ENCODE results near the gene FBXO40.
"Not testable (repeated sequence)": the region's sequence is repeated elsewhere in the genome, so short reads cannot be mapped to it uniquely, and the experiment has no call there.

Gene FBXO40, protein sequence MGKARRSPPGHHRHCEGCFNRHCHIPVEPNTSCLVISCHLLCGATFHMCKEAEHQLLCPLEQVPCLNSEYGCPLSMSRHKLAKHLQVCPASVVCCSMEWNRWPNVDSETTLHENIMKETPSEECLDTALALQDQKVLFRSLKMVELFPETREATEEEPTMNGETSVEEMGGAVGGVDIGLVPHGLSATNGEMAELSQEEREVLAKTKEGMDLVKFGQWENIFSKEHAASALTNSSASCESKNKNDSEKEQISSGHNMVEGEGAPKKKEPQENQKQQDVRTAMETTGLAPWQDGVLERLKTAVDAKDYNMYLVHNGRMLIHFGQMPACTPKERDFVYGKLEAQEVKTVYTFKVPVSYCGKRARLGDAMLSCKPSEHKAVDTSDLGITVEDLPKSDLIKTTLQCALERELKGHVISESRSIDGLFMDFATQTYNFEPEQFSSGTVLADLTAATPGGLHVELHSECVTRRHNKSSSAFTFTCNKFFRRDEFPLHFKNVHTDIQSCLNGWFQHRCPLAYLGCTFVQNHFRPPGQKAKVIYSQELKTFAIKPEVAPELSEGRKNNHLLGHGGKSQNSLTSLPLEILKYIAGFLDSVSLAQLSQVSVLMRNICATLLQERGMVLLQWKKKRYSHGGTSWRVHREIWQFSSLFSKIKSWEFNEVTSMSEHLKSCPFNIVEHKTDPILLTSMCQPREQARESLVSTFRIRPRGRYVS

GRCh38 chr3:121592856-121593702 is at the start of gene FBXO40:
TSS of gene FBXO40 (plus strand) at chr3:121593379. CDS start at chr3:121620576, 27,197 bp downstream.
- no peak for DNase-seq

- DNase-seq = no peak
Observed at GRCh38 chr3:121545049-121545573, 48.1 kb upstream of the FBXO40 start.

GRCh38 chr3:121545574-121546455 is 47.4 kb upstream of the FBXO40 start, which contains the start of gene POLQ:
TSS of gene POLQ (minus strand) at chr3:121545988. CDS start at chr3:121545877, 111 bp downstream.
- peak; percentile 77 for DNase-seq

DNA sequence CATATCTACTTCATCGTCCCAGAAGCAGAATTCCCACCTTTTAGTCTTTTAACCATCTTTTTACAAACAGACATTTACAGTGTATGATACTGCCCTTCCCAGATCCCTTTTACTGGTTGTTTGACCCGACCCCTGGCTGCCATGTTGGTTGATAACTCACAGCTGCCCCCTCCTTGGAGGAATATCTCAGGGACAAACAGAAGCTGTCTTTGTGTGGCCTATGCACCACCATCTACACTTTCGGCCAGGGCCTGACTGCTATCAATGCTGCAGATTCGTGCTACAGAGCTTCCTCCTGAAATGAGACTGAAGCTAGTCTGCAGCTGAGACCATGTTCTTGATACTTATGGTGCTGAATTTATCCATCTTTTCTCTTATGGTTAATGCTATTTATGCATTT is 40.8 kb upstream of the FBXO40 start:
- DNase-seq = no peak

DNA sequence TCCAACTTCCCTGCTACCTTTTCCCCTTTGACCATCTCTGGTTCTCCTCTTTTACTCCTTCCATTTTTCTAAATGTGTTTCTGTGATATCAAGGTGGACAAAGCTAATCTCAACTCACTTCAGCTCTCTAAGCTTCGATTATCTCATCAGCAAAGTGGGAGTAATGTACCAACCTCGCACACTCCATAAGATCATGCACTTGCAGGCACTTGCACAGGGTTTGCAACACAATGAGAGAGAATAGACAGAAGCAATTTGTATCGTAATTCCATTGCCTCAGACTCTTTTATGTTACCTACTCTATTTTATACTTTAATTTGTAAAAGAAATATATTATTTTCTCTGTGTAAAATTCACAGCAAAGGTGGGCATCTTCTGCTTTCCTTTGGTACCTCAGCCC is 40.4 kb upstream of the FBXO40 start:
- no peak for DNase-seq

GRCh38 chr3:121557426-121557934 is 35.7 kb upstream of the FBXO40 start:
- DNase-seq = no peak

GRCh38 chr3:121562148-121562547 is 31.0 kb upstream of the FBXO40 start:
- DNase-seq = no peak

DNA sequence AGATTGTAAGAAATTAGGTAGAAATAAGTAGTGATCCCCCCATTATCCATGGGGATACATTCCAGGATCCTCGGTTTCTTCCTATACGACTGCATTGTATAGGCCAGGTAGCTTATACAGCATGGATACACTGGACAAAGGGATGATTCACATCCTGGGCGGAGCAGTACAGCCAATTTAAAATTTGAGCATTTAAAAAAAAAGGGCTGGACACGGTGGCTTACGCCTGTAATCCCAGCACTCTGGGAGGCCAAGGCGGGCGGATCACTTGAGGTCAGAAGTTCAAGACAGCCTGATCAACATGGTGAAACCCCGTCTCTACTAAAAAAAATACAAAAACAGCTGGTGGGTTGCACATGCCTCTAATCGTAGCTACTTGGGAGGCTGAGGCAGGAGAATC is 26.4 kb upstream of the FBXO40 start:
- no peak for DNase-seq

GRCh38 chr3:121567649-121568048 is 25.5 kb upstream of the FBXO40 start, which contains the start of gene ARGFX:
TSS of gene ARGFX (plus strand) at chr3:121567949. CDS start at chr3:121570714, 2,765 bp downstream.
- DNase-seq = no peak

DNA sequence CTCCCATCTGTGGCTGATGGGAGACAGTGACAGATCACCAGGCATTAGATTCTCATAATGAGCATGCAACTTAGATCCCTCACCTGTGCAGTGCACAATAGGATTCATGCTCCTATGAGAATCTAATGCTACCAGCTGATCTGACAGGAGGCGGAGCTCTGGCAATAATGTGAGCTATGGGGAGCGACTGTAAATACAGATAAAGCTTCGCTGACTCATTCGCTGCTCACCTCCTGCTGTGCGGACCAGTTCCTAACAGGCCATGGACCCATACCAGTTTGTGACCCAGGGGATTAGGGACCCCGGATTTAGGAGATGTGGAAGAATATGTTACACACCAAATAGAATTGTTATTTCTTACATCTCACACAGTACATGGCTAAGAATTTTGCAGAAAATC is 18.7 kb upstream of the FBXO40 start:
- DNase-seq = no peak

- no peak for DNase-seq
Observed at GRCh38 chr3:121581691-121582090, 11.5 kb upstream of the FBXO40 start.

GRCh38 chr3:121584418-121584817 is 8.8 kb upstream of the FBXO40 start:
- no peak for DNase-seq

- DNase-seq = not testable (repeated sequence)
Observed at GRCh38 chr3:121593806-121594205, 627 bp downstream of the FBXO40 start.

DNA sequence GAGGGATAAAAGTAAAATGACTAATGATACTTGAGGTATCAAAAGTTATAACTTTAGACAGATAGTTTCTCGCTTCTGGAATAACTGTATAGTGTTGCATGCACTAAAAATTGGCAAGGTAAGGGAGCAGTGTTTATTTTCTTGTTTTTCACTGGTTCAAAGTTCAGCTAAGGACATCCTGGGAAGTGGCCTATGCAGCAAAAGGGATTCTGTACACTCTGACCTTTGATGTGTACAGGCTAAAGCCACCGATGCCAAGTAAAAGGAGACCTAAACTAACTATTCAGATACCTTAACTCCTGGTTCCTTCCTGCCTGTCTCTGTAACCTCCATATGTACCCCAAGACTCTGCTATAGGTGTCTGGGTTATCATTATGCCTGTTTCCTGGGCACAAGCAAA is 1.7 kb downstream of the FBXO40 start:
- no peak for DNase-seq

GRCh38 chr3:121595765-121596406 is 2.7 kb downstream of the FBXO40 start:
- no peak for DNase-seq

DNA sequence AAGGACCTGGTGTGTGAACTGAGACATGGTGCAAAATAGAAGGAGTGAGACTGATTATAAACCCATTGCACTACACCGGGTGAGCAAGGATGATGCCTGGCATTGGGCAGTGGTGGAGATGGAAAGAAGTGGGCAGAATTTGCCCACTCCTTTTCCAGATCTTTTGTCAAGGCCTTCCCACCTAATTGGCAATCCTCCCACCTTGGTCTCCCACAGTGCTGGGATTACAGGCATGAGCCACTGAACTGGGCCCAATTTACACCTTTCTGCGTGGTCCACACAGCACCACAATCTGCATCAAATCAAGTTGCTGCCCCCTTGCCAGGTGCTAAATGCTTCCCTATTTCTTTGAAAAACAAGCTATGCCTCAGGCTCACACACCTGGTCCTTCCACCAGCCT is 5.4 kb downstream of the FBXO40 start:
- no peak for DNase-seq

DNA sequence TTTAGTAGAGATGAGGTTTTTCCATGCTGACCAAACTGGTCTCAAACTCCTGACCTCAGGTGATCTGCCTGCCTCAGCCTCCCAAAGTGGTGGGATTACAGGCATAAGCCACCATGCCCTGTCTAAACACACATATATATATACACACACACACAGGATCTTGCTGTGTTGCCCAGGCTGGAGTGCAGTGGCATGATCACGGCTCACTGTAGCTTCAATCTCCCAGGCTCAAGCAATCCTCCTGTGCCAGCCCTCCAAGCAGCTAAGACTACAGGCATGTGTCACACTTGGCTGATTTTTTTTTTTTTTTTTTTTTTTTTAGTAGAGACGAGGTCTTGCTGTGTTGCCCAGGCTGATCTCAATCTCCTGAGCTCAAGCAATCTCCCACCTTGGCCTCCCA is 6.7 kb downstream of the FBXO40 start:
- not testable (repeated sequence) for DNase-seq

DNA sequence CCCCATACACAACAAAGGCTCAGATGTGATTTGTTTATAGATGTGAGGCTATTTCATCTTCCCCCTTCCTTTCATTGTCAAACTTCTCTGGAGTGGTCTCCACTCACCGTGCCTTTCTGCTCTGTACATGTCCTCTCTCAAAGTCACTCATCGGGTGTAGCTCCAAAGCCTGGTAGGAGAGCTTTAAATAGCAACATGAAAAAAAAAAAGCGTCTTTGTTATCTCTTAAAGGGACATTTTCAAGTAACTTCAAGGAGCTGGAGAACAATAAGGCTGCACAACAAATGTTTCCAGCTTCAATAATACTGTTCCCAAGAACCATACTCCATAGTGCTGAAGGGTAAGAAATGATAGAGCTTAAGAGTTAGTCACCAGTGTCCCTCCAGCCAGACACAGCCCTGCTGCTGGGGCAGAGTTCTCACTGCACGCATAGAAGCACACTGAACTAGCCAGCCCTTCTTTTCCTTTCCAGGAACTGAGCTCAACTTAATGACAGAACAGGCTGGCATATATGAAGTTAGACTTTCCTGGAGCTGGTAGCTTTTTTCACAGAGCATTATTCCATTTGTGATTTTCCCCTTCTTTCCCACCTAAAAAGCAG is 8.1 kb downstream of the FBXO40 start:
- no peak for DNase-seq

DNA sequence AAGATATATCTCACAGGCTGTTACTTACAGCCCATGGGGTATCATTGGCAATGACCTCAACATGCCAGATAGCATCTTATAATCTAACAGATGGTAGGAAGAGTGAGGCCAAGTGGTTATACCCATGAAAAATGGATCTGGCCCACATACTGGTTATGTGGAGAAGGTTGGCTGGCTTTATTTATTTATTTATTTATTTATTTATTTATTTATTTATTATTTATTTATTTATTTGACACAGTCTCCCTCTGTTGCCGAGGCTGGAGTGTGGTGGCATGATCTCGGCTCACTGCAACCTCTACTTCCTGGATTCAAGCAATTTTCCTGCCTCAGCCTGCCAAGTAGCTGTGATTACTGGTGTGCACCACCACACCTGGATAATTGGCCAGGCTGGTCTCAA is 11.6 kb downstream of the FBXO40 start:
- no peak for DNase-seq

- no peak for DNase-seq
Observed at GRCh38 chr3:121606106-121606505, 12.9 kb downstream of the FBXO40 start.

GRCh38 chr3:121619691-121620090 is 26.5 kb downstream of the FBXO40 start:
- no peak for DNase-seq

Data from amniotic stem cell (primary cell).